ENCODE results near the gene PRR16.

GRCh38 chr5:120640778-120641177 is 176.7 kb downstream of the PRR16 start:
- TF ChIP-seq, protein P1, sequence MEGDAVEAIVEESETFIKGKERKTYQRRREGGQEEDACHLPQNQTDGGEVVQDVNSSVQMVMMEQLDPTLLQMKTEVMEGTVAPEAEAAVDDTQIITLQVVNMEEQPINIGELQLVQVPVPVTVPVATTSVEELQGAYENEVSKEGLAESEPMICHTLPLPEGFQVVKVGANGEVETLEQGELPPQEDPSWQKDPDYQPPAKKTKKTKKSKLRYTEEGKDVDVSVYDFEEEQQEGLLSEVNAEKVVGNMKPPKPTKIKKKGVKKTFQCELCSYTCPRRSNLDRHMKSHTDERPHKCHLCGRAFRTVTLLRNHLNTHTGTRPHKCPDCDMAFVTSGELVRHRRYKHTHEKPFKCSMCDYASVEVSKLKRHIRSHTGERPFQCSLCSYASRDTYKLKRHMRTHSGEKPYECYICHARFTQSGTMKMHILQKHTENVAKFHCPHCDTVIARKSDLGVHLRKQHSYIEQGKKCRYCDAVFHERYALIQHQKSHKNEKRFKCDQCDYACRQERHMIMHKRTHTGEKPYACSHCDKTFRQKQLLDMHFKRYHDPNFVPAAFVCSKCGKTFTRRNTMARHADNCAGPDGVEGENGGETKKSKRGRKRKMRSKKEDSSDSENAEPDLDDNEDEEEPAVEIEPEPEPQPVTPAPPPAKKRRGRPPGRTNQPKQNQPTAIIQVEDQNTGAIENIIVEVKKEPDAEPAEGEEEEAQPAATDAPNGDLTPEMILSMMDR (IDR thresholded peaks at IDR 0.05): no peak
- TF ChIP-seq, protein P2, sequence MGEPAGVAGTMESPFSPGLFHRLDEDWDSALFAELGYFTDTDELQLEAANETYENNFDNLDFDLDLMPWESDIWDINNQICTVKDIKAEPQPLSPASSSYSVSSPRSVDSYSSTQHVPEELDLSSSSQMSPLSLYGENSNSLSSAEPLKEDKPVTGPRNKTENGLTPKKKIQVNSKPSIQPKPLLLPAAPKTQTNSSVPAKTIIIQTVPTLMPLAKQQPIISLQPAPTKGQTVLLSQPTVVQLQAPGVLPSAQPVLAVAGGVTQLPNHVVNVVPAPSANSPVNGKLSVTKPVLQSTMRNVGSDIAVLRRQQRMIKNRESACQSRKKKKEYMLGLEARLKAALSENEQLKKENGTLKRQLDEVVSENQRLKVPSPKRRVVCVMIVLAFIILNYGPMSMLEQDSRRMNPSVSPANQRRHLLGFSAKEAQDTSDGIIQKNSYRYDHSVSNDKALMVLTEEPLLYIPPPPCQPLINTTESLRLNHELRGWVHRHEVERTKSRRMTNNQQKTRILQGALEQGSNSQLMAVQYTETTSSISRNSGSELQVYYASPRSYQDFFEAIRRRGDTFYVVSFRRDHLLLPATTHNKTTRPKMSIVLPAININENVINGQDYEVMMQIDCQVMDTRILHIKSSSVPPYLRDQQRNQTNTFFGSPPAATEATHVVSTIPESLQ (CRISPR knock-in tag; IDR thresholded peaks at IDR 0.05): no peak
- no peak for TF ChIP-seq FOXP4 (CRISPR knock-in tag; IDR thresholded peaks at IDR 0.05)
- TF ChIP-seq ATF2 (CRISPR knock-in tag; IDR thresholded peaks at IDR 0.05; ENCODE audit: borderline replicate concordance, low read depth): no peak
- no peak for TF ChIP-seq CREB1 (CRISPR knock-in tag; IDR thresholded peaks at IDR 0.05)
- TF ChIP-seq, protein P3, sequence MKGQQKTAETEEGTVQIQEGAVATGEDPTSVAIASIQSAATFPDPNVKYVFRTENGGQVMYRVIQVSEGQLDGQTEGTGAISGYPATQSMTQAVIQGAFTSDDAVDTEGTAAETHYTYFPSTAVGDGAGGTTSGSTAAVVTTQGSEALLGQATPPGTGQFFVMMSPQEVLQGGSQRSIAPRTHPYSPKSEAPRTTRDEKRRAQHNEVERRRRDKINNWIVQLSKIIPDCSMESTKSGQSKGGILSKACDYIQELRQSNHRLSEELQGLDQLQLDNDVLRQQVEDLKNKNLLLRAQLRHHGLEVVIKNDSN (CRISPR knock-in tag; IDR thresholded peaks at IDR 0.05): no peak
- TF ChIP-seq RORB (CRISPR knock-in tag; IDR thresholded peaks at IDR 0.05): no peak
- TF ChIP-seq JUN (CRISPR knock-in tag; IDR thresholded peaks at IDR 0.05): no peak
- no peak for TF ChIP-seq MAX (CRISPR knock-in tag; IDR thresholded peaks at IDR 0.05)
- TF ChIP-seq RELA (CRISPR knock-in tag; IDR thresholded peaks at IDR 0.05; ENCODE audit: borderline replicate concordance): no peak
- TF ChIP-seq ESRRA (CRISPR knock-in tag; IDR thresholded peaks at IDR 0.05; ENCODE audit: borderline replicate concordance): no peak
- no peak for TF ChIP-seq ZNF423 (CRISPR knock-in tag; IDR thresholded peaks at IDR 0.05)

All from WTC11 (cell line).